WERI-Rb-1 (cell line): ENCODE measurements around the gene FAM90A1.
"Not testable (repeated sequence)": the region's sequence is repeated elsewhere in the genome, so short reads cannot be mapped to it uniquely, and the experiment has no call there.

Experiments
- DNase-seq: peaks from one replicate; pipeline ENCODE4 v3.0.0-alpha.2; 2020
- H3K27ac ChIP-seq: fragments of 250-450 bp; sonication (Bioruptor Pico); 2 replicates; pipeline ENCODE4 v1.5.1; 2020; ENCODE audit warnings: mild to moderate bottlenecking, moderate library complexity
- H3K27me3 ChIP-seq: fragments of 250-450 bp; sonication (Bioruptor Pico); 2 replicates; pipeline ENCODE4 v1.5.1; 2021; ENCODE audit warnings: mild to moderate bottlenecking, low read depth, moderate library complexity; ENCODE audit not compliant: insufficient read depth, severe bottlenecking
- H3K36me3 ChIP-seq: fragments of 250-450 bp; sonication (Bioruptor Pico); 2 replicates; pipeline ENCODE4 v1.5.1; 2020; ENCODE audit warnings: mild to moderate bottlenecking, moderate library complexity
- H3K4me3 ChIP-seq: 2 replicates; pipeline ENCODE4 v1.5.1; 2011; ENCODE audit warnings: low read depth, mild to moderate bottlenecking, control low read depth, low read length
- H3K9me3 ChIP-seq: fragments of 250-450 bp; sonication (Bioruptor Pico); 2 replicates; pipeline ENCODE4 v1.5.1; 2021; ENCODE audit warnings: mild to moderate bottlenecking, moderate library complexity; ENCODE audit not compliant: severe bottlenecking
- CTCF ChIP-seq: IDR thresholded peaks from 2 replicates; pipeline ENCODE4 v1.5.1; 2011; ENCODE audit warnings: low read depth, mild to moderate bottlenecking, control low read depth, inconsistent platforms, low read length

FAM90A1 gene

GRCh38 chr12:8226355-8226754 is 1.1 kb downstream of the FAM90A1 start:
- no peak for TF ChIP-seq CTCF
- no peak for DNase-seq
- Histone ChIP-seq H3K27me3 (no peaks in the 10 kb centered on the region), H3K9me3 (no peaks in the 10 kb centered on the region), H3K36me3 (no peaks in the 10 kb centered on the region), H3K4me3 (no peak overlapping the region), H3K27ac (no peak overlapping the region)

GRCh38 chr12:8224782-8225181 is 2.6 kb downstream of the FAM90A1 start:
- not testable (repeated sequence) for H3K36me3 ChIP-seq, H3K9me3 ChIP-seq, H3K4me3 ChIP-seq, H3K27ac ChIP-seq, H3K27me3 ChIP-seq, DNase-seq

GRCh38 chr12:8223646-8224045 is 3.8 kb downstream of the FAM90A1 start:
- not testable (repeated sequence) for H3K27me3 ChIP-seq, DNase-seq, H3K27ac ChIP-seq, H3K4me3 ChIP-seq, H3K9me3 ChIP-seq, H3K36me3 ChIP-seq

- DNase-seq, H3K9me3 ChIP-seq, H3K27me3 ChIP-seq, H3K27ac ChIP-seq, H3K36me3 ChIP-seq, H3K4me3 ChIP-seq: not testable (repeated sequence)
Observed at GRCh38 chr12:8222303-8222702, 5.1 kb downstream of the FAM90A1 start.

- H3K27me3 ChIP-seq, H3K27ac ChIP-seq, H3K4me3 ChIP-seq, DNase-seq, H3K36me3 ChIP-seq, H3K9me3 ChIP-seq: not testable (repeated sequence)
Observed at GRCh38 chr12:8221844-8222243, 5.6 kb downstream of the FAM90A1 start.

GRCh38 chr12:8221375-8221774 is 6.0 kb downstream of the FAM90A1 start:
- not testable (repeated sequence) for H3K4me3 ChIP-seq, DNase-seq, H3K36me3 ChIP-seq, H3K27ac ChIP-seq, H3K9me3 ChIP-seq, H3K27me3 ChIP-seq

GRCh38 chr12:8218711-8219382 is 8.6 kb downstream of the FAM90A1 start:
- not testable (repeated sequence) for DNase-seq, H3K9me3 ChIP-seq, H3K36me3 ChIP-seq, H3K27me3 ChIP-seq, H3K27ac ChIP-seq, H3K4me3 ChIP-seq

- H3K27me3 ChIP-seq, H3K27ac ChIP-seq, H3K36me3 ChIP-seq, H3K4me3 ChIP-seq, DNase-seq, H3K9me3 ChIP-seq: not testable (repeated sequence)
Observed at GRCh38 chr12:8197685-8198308, 29.6 kb downstream of the FAM90A1 start.

- not testable (repeated sequence) for H3K36me3 ChIP-seq, H3K4me3 ChIP-seq, DNase-seq, H3K27ac ChIP-seq, H3K27me3 ChIP-seq, H3K9me3 ChIP-seq
Observed at GRCh38 chr12:8188088-8188487, 39.3 kb downstream of the FAM90A1 start.

- not testable (repeated sequence) for H3K4me3 ChIP-seq, H3K27ac ChIP-seq, H3K9me3 ChIP-seq, H3K27me3 ChIP-seq, H3K36me3 ChIP-seq, DNase-seq
Observed at GRCh38 chr12:8184206-8184605, 43.2 kb downstream of the FAM90A1 start.

- DNase-seq, H3K9me3 ChIP-seq, H3K27ac ChIP-seq, H3K36me3 ChIP-seq, H3K4me3 ChIP-seq, H3K27me3 ChIP-seq: not testable (repeated sequence)
Observed at GRCh38 chr12:8183346-8183745, 44.1 kb downstream of the FAM90A1 start.

- not testable (repeated sequence) for H3K27ac ChIP-seq, H3K36me3 ChIP-seq, H3K4me3 ChIP-seq, H3K27me3 ChIP-seq, DNase-seq, H3K9me3 ChIP-seq
Observed at GRCh38 chr12:8182923-8183322, 44.5 kb downstream of the FAM90A1 start.

GRCh38 chr12:8181271-8181670 is 46.1 kb downstream of the FAM90A1 start:
- H3K9me3 ChIP-seq, H3K36me3 ChIP-seq, DNase-seq, H3K4me3 ChIP-seq, H3K27ac ChIP-seq, H3K27me3 ChIP-seq: not testable (repeated sequence)
